Measurements from ENCODE around the gene TMOD2.

GRCh38 chr15:51864408-51865056, 113.1 kb downstream of the TMOD2 start:
- no peak for TF ChIP-seq TAF1 (IDR thresholded peaks at IDR 0.05; ENCODE audit: low read depth, low read length)
- no peak for TF ChIP-seq POLR2AphosphoS5 (IDR thresholded peaks at IDR 0.05; ENCODE audit: low read depth, low read length)

Measured in GM12891 (cell line).